Mucosa of descending colon (tissue), 3 donors: Measurements from ENCODE around the gene ABCB10. TPM values are rescaled to one million over a fixed set of nuclear protein-coding genes. Genes with fewer than 3 reads are reported as not detected.
"Not testable (repeated sequence)": the region's sequence is repeated elsewhere in the genome, so short reads cannot be mapped to it uniquely, and the experiment has no call there.

Experiments
- ATAC-seq: fragments of 200-7000 bp; cut with Tn5 transposase; one replicate; pipeline ENCODE4 v1.9.1; 2020; ENCODE audit warnings: mild to moderate bottlenecking, moderate library complexity
- DNase-seq, 3 donors: peaks; one replicate each; pipeline ENCODE4 v3.0.0-alpha.2; 2020
- H3K36me3 ChIP-seq: fragments of 200-600 bp; one replicate; pipeline ENCODE4 v1.8.0; 2021; ENCODE audit warnings: low read depth, mild to moderate bottlenecking
- H3K4me1 ChIP-seq: fragments of 200-600 bp; one replicate; pipeline ENCODE4 v1.8.0; 2021; ENCODE audit warnings: low read depth, mild to moderate bottlenecking
- H3K4me3 ChIP-seq: fragments of 200-600 bp; one replicate; pipeline ENCODE4 v1.8.0; 2021; ENCODE audit warnings: mild to moderate bottlenecking
- H3K9me3 ChIP-seq: fragments of 200-600 bp; one replicate; pipeline ENCODE4 v1.8.0; 2021; ENCODE audit warnings: mild to moderate bottlenecking
- CTCF ChIP-seq: fragments of 200-600 bp; IDR thresholded peaks from one replicate; pipeline ENCODE4 v1.8.0; 2022; ENCODE audit warnings: antibody characterized with exemption, mild to moderate bottlenecking
- intact Hi-C, 2 donors: fragments of 100-400 bp; cut with DNase I in 1 of 2; cut with micrococcal nuclease in 1 of 2; formaldehyde crosslinking; loops; one replicate each; pipeline versions ENCODE4 v1.11.0 to v1.11.1; 2022; cut with DNase I, micrococcal nuclease
- total RNA-seq, 3 donors: library from RNA; stranded (reverse); fragmentation: NEBNext Ultra II Directional in 2 of 3; extraction: Animal tissue kit (Norgen Biotek cat#: 25700) in 2 of 3; gene quantifications; one replicate each; pipeline versions ENCODE4 v1.2.1 to v1.2.4, GENCODE V29; 2021 to 2023
- donor health status: DM: no; HTN: no; CAD: no; lungs with moderate emphysema.
- donor health status: DM: no; HTN: no; CAD: no.
- donor health status: DM: no; HTN: yes; CAD: no.

ABCB10 gene
- total RNA-seq, 3 donors from 2014 or later = 19.6 to 25.9 (median 22.3) TPM

- Histone ChIP-seq H3K36me3 (peaks cover 3% of the 10 kb centered on the region), H3K4me3 (no peak overlapping the region), H3K4me1 (peaks cover 3% of the 10 kb centered on the region), H3K9me3 (no peaks in the 10 kb centered on the region)
- no peak for TF ChIP-seq CTCF
- DNase-seq = no peak
- ATAC-seq = no peak
- intact Hi-C loops = no loop called here
These were observed 39.4 kb upstream of the ABCB10 start for GRCh38 chr1:229597877-229598276.

GRCh38 chr1:229596925-229597699, 38.6 kb upstream of the ABCB10 start:
- intact Hi-C loops = no loop called here
- TF ChIP-seq CTCF = no peak
- Histone ChIP-seq H3K4me3 (no peak overlapping the region), H3K36me3 (peaks cover 3% of the 10 kb centered on the region), H3K4me1 (peaks cover 3% of the 10 kb centered on the region), H3K9me3 (no peaks in the 10 kb centered on the region)
- DNase-seq (peak in 1 of 3 donors; percentile 12), ATAC-seq (peak; percentile 58)

GRCh38 chr1:229595876-229596275, 37.4 kb upstream of the ABCB10 start:
- H3K9me3 ChIP-seq, DNase-seq, ATAC-seq, intact Hi-C loops, H3K4me1 ChIP-seq, H3K4me3 ChIP-seq, H3K36me3 ChIP-seq: not testable (repeated sequence)

GRCh38 chr1:229594227-229595008, 35.9 kb upstream of the ABCB10 start:
- no peak for TF ChIP-seq CTCF
- DNase-seq (no peak), ATAC-seq (no peak)
- H3K4me1 ChIP-seq = peaks cover 3% of the 10 kb centered on the region
- intact Hi-C loops = no loop called here
- H3K4me3 ChIP-seq = no peak overlapping the region
- no peaks in the 10 kb centered on the region for H3K9me3 ChIP-seq
- no peaks in the 10 kb centered on the region for H3K36me3 ChIP-seq

GRCh38 chr1:229593800-229594199, 35.3 kb upstream of the ABCB10 start:
- DNase-seq = no peak
- H3K4me3 ChIP-seq = no peak overlapping the region
- H3K36me3 ChIP-seq = no peaks in the 10 kb centered on the region
- no peaks in the 10 kb centered on the region for H3K9me3 ChIP-seq
- ATAC-seq = no peak
- intact Hi-C loops = no loop called here
- H3K4me1 ChIP-seq = no peaks in the 10 kb centered on the region
- TF ChIP-seq CTCF = no peak

GRCh38 chr1:229590119-229590518, 31.6 kb upstream of the ABCB10 start:
- no peaks in the 10 kb centered on the region for H3K9me3 ChIP-seq
- no peak for ATAC-seq
- no peaks in the 10 kb centered on the region for H3K36me3 ChIP-seq
- intact Hi-C loops = no loop called here
- DNase-seq = no peak
- TF ChIP-seq CTCF = no peak
- H3K4me3 ChIP-seq = no peak overlapping the region
- H3K4me1 ChIP-seq = no peaks in the 10 kb centered on the region
